A673 (cell line): ENCODE measurements around the gene ST3GAL6. TPM values are rescaled to one million over a fixed set of nuclear protein-coding genes. Genes with fewer than 3 reads are reported as not detected.

Source experiments
- BruUV-seq: library from RNA; stranded (reverse); fragments of 400-500 nt; replicated peaks from 2 replicates; lab custom pipeline; 2021; lab: Mats Ljungman, UMichigan
- CTCF ChIA-PET: fragments of 300-600 bp; sonication (Branson Sonifier 250); formaldehyde crosslinking; loops from one replicate; lab custom pipeline; 2022; ENCODE audit warnings: antibody characterized with exemption; lab: Charles Lee
- POLR2A ChIA-PET: fragments of 300-600 bp; sonication (Branson Sonifier 250); formaldehyde crosslinking; loops from one replicate; lab custom pipeline; 2022; ENCODE audit warnings: antibody characterized with exemption; ENCODE audit not compliant: low non-redundant PET; lab: Charles Lee
- DNase-seq: peaks from one replicate; pipeline ENCODE4 v3.0.0-alpha.2; 2015; ENCODE audit warnings: low spot score
- H3K27ac ChIP-seq: fragments of 200-600 bp; sonication (generic); 2 replicates; pipeline ENCODE4 v1.5.1; 2016; ENCODE audit warnings: mixed run types, low read depth, mild to moderate bottlenecking, mixed read lengths, antibody characterized with exemption, low read length; ENCODE audit not compliant: poor library complexity, severe bottlenecking
- H3K27me3 ChIP-seq: fragments of 200-600 bp; sonication (generic); replicated peaks from 2 replicates; pipeline ENCODE4 v1.6.1; 2017; ENCODE audit warnings: mixed run types, low read depth, mild to moderate bottlenecking, mixed read lengths, antibody characterized with exemption, low read length; ENCODE audit not compliant: insufficient read depth, poor library complexity
- H3K36me3 ChIP-seq: fragments of 200-600 bp; sonication (generic); 2 replicates; pipeline ENCODE4 v1.6.1; 2016; ENCODE audit warnings: mixed run types, mild to moderate bottlenecking, mixed read lengths, antibody characterized with exemption, low read length; ENCODE audit not compliant: insufficient read depth, poor library complexity, severe bottlenecking
- H3K4me1 ChIP-seq: fragments of 200-600 bp; sonication (generic); 2 replicates; pipeline ENCODE4 v1.6.1; 2017; ENCODE audit warnings: mixed run types, mild to moderate bottlenecking, mixed read lengths, antibody characterized with exemption, low read length; ENCODE audit not compliant: insufficient read depth, poor library complexity, severe bottlenecking
- H3K4me3 ChIP-seq: fragments of 200-600 bp; sonication (generic); 2 replicates; pipeline ENCODE4 v1.5.1; 2016; ENCODE audit warnings: low read depth, mixed run types, mild to moderate bottlenecking, mixed read lengths, low read length; ENCODE audit not compliant: poor library complexity, severe bottlenecking
- H3K9me3 ChIP-seq: fragments of 200-600 bp; sonication (generic); 2 replicates; pipeline ENCODE4 v1.6.1; 2016; ENCODE audit warnings: mixed run types, low read depth, mild to moderate bottlenecking, mixed read lengths, antibody characterized with exemption, low read length; ENCODE audit not compliant: poor library complexity, severe bottlenecking
- EZH2 ChIP-seq: fragments of 200-600 bp; sonication (generic); IDR thresholded peaks from 2 replicates; pipeline ENCODE4 v1.6.1; 2017; ENCODE audit warnings: borderline replicate concordance, low read depth, mild to moderate bottlenecking, mixed read lengths, antibody characterized with exemption, low read length; ENCODE audit not compliant: poor library complexity, severe bottlenecking
- intact Hi-C: fragments of 100-400 bp; cut with micrococcal nuclease; formaldehyde crosslinking; loops from one replicate; pipeline ENCODE4 v1.10.0; 2022; ENCODE audit not compliant: unreplicated experiment
- total RNA-seq: library from RNA; stranded (reverse); gene quantifications from 2 replicates; pipeline ENCODE4 v1.2.3, GENCODE V29; 2021
- TF ChIP-seq, protein P1 (sequence below): fragments of 300-800, 200-600 bp; sonication (generic); conservative IDR thresholded peaks from 2 replicates; pipeline ENCODE4 v1.5.1; 2017; ENCODE audit warnings: low read depth, mild to moderate bottlenecking, antibody characterized with exemption, low read length, moderate library complexity, mixed read lengths

The ST3GAL6 gene
- total RNA-seq, 1 experiment from 2014 or later = 4.8 TPM

DNA sequence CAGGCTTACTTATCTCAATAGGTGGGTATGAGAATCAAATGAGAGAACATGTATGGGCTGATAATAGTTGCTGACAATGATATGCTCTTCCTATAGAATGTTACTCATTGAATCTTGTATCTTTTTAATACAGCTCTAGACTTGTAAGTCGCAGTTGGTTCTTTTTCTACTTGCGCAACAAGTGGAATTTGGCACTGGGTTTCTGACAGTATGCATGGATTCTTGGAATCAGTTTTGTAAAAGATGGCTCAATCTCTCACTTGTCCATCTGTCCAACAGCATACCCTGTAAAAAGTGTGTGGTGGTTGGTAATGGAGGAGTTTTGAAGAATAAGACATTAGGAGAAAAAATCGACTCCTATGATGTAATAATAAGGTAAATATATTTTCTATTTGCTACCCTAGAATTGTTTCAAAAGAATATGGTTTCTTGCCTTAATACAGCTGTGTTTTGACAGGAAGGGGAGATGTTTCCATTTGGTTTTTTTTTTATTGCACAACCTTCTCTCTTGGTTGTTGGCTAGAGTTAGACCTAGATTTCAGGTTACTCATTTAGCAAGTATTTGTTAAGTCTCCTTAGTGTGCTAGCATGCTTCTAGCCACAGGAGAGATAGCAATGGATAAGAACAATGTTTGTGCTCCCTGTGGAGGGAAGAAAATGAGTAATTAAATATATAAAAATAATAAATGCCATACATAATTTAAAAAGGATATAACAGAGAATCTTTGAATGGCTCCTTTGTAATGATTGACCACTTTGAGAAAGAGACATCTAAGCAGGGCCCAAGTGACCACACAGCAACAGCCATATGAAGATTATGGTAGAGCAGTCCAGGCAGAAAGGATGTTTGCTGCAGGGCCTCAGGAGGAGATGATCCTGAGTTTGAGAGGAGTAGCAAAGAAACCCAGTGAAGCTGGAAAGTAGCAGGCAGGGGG, 21.8 kb downstream of the ST3GAL6 start:
- no peak for TF ChIP-seq EZH2
- TF ChIP-seq, protein P1, sequence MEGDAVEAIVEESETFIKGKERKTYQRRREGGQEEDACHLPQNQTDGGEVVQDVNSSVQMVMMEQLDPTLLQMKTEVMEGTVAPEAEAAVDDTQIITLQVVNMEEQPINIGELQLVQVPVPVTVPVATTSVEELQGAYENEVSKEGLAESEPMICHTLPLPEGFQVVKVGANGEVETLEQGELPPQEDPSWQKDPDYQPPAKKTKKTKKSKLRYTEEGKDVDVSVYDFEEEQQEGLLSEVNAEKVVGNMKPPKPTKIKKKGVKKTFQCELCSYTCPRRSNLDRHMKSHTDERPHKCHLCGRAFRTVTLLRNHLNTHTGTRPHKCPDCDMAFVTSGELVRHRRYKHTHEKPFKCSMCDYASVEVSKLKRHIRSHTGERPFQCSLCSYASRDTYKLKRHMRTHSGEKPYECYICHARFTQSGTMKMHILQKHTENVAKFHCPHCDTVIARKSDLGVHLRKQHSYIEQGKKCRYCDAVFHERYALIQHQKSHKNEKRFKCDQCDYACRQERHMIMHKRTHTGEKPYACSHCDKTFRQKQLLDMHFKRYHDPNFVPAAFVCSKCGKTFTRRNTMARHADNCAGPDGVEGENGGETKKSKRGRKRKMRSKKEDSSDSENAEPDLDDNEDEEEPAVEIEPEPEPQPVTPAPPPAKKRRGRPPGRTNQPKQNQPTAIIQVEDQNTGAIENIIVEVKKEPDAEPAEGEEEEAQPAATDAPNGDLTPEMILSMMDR = no peak
- Histone ChIP-seq H3K36me3 (no peaks in the 10 kb centered on the region), H3K4me3 (no peak overlapping the region), H3K9me3 (no peaks in the 10 kb centered on the region), H3K27ac (no peak overlapping the region), H3K4me1 (peaks cover 2% of the 10 kb centered on the region), H3K27me3 (no peaks in the 10 kb centered on the region)
- DNase-seq = no peak
- ChIA-PET CTCF (no interaction called here), POLR2A (no interaction called here)
- intact Hi-C loops = no loop called here
- BruUV-seq = no TSS peak

DNA sequence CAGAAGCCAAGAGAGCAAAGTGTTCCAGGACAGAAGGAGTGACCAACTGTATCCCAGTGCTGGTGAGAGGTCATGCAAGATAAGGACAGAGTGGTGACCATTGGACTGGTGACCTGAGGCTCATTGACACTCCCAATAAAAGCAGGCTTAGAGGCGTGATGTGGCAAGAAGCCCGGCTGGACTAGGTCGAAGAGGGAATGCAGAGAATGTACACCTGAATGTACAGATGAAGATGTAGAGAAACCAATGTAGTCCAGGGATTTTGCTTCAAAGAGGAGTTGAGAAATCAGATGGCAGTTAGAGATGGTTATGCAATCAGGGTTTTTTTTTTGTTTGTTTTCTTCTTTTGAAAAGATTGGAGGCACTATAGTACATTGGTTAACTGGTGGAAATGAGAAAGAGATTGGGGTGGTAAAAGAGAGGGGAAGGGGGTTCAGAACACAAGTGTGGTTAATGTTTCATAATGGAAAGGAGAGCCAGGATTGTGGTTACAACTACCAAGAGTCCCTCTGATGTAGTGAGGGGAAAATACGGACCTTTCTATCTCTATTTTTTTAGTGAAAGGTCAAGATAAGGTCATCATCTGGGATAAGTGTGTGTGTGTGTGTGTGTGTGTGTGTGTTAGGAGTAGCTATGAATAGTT, 23.3 kb downstream of the ST3GAL6 start:
- POLR2A ChIA-PET = no interaction called here

DNA sequence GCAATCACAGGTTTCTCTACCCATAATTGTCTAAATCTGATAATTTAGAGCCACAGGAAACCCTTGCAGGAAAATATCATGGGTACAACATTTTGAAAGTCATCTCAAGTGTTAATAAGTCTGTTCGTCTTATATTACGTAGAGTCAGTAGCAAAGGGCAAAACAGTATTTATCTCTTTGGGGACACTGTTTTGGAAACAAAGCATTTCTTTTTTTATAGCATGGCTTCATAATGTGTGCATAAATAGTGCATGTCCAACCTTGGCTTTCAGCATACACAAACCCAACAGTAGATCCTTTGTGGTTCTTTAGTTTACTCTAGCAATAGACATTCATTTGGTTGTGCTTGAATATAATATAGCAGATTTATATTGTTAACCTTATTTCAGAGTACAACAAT, 24.0 kb downstream of the ST3GAL6 start:
- intact Hi-C loops = no loop called here
- TF ChIP-seq EZH2 = no peak
- TF ChIP-seq, protein P1 = no peak
- no peak for DNase-seq
- Histone ChIP-seq H3K9me3 (no peaks in the 10 kb centered on the region), H3K4me1 (no peaks in the 10 kb centered on the region), H3K27ac (no peak overlapping the region), H3K27me3 (no peaks in the 10 kb centered on the region), H3K4me3 (no peak overlapping the region), H3K36me3 (no peaks in the 10 kb centered on the region)
- BruUV-seq = no TSS peak
- CTCF ChIA-PET = no interaction called here
- POLR2A ChIA-PET = no interaction called here

More for the DNA sequence above, 23.3 kb downstream of the ST3GAL6 start:
- DNase-seq = no peak
- no peak overlapping the region for H3K27ac ChIP-seq
- no peaks in the 10 kb centered on the region for H3K9me3 ChIP-seq
- no peaks in the 10 kb centered on the region for H3K27me3 ChIP-seq
- no TSS peak for BruUV-seq
- no peak overlapping the region for H3K4me3 ChIP-seq
- intact Hi-C loops = no loop called here
- CTCF ChIA-PET = no interaction called here
- H3K36me3 ChIP-seq = no peaks in the 10 kb centered on the region
- no peaks in the 10 kb centered on the region for H3K4me1 ChIP-seq
- TF ChIP-seq, protein P1 = no peak
- no peak for TF ChIP-seq EZH2
